Osteoblast (primary cell): ENCODE data around the gene LYPLAL1. TPM values are rescaled to one million over a fixed set of nuclear protein-coding genes. Genes with fewer than 3 reads are reported as not detected.
A peak's percentile ranks its signal among the peaks of the same experiment; 100 is the strongest.

Source experiments
- DNase-seq: peaks from one replicate; pipeline ENCODE4 v3.0.0; 2011; ENCODE audit warnings: low spot score, mixed read lengths; ENCODE audit not compliant: insufficient read length; ENCODE audit errors: missing footprints
- H2AFZ ChIP-seq: 2 replicates; pipeline ENCODE4 v1.6.0; 2011; ENCODE audit warnings: mild to moderate bottlenecking, low read length
- H3K27ac ChIP-seq: 2 replicates; pipeline ENCODE4 v1.5.1; 2011; ENCODE audit warnings: mild to moderate bottlenecking, low read depth, low read length, moderate library complexity
- H3K27me3 ChIP-seq: 2 replicates; pipeline ENCODE4 v1.6.0; 2012; ENCODE audit warnings: mild to moderate bottlenecking, control low read depth, inconsistent platforms, low read length, moderate library complexity; ENCODE audit not compliant: insufficient read depth
- H3K36me3 ChIP-seq: 2 replicates; pipeline ENCODE4 v1.5.1; 2011; ENCODE audit warnings: mild to moderate bottlenecking, low read length, control low read depth, moderate library complexity; ENCODE audit not compliant: insufficient read depth
- H3K4me1 ChIP-seq: 2 replicates; pipeline ENCODE4 v1.5.1; 2011; ENCODE audit warnings: mild to moderate bottlenecking, low read length, control low read depth, moderate library complexity; ENCODE audit not compliant: insufficient read depth
- H3K4me2 ChIP-seq: 2 replicates; pipeline ENCODE4 v1.6.0; 2011; ENCODE audit warnings: mild to moderate bottlenecking, low read length; ENCODE audit not compliant: insufficient read depth
- H3K4me3 ChIP-seq: fragments of 200-600 bp; sonication (generic); 3 replicates; pipeline ENCODE4 v1.5.1; 2012; ENCODE audit warnings: mild to moderate bottlenecking, low read length, inconsistent platforms; ENCODE audit not compliant: insufficient read depth
- H3K79me2 ChIP-seq: 2 replicates; pipeline ENCODE4 v1.6.0; 2012; ENCODE audit warnings: mild to moderate bottlenecking, low read length, control low read depth, inconsistent platforms; ENCODE audit not compliant: insufficient read depth
- H3K9me3 ChIP-seq: 2 replicates; pipeline ENCODE4 v1.5.1; 2011; ENCODE audit warnings: low read depth, low read length, control low read depth
- H4K20me1 ChIP-seq: 2 replicates; pipeline ENCODE4 v1.6.0; 2012; ENCODE audit warnings: mild to moderate bottlenecking, low read length, control low read depth; ENCODE audit not compliant: insufficient read depth
- total RNA-seq: library from RNA; depleted of rRNA; stranded (reverse); fragments of >200 nt; gene quantifications from 2 replicates; pipeline ENCODE4 v1.2.3, GENCODE V29; 2012
- TF ChIP-seq, protein P1 (sequence below): IDR thresholded peaks from 2 replicates; pipeline ENCODE4 v1.5.1; 2011; ENCODE audit warnings: mild to moderate bottlenecking, low read depth, low read length, moderate library complexity; ENCODE audit errors: extremely low read depth

Gene LYPLAL1
- 33.7 and 43.6 TPM in 2 replicates for total RNA-seq

DNA sequence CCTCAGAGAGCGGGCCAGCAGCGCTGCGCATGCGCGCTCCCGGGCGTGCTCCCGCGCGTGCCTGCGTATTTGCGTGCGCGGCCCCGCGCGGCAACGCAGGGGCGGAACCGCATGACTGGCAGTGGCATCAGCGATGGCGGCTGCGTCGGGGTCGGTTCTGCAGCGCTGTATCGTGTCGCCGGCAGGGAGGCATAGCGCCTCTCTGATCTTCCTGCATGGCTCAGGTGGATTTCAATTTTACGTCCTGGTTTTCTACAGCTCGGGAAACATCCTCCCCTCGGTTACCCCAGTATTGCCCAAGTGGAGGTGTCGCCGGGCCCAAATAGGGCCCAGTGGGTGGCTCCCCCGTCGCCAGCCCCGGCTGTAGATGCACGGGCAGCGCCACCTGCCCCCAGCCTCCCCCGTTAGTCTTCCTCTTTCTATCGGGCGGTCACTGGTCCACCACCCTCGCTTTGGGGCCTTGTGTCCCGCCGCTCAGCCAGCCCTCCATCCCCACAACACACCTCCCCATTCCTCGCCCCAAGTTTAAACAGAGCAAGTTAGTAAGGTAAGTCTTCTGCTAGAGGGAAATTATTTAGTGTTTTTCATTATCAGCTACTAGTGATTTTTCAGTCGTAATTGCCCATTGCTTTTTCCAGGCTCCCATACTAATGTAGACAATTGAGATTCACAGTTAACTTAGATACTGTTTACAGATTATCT is at the start of gene LYPLAL1:
Gene LYPLAL1, plus strand, starts transcription at position 121 of the 702 bp plus-strand sequence. Its CDS starts 13 bp downstream, at position 134.
- peak; percentile 93 for DNase-seq
- Histone ChIP-seq H2AFZ (peak within 1 kb of the TSS; percentile 91), H3K27me3 (no peaks in the 10 kb centered on the region), H3K4me1 (peaks cover 15% of the 10 kb centered on the region), H3K4me2 (peak within 1 kb of the TSS; percentile 95), H3K9me3 (no peaks in the 10 kb centered on the region), H3K79me2 (peaks cover 45% of the 10 kb centered on the region), H4K20me1 (no peaks in the 10 kb centered on the region), H3K27ac (peak within 1 kb of the TSS; percentile 91), H3K4me3 (peak within 1 kb of the TSS; percentile 87), H3K36me3 (no peaks in the 10 kb centered on the region)
- TF ChIP-seq, protein P1, sequence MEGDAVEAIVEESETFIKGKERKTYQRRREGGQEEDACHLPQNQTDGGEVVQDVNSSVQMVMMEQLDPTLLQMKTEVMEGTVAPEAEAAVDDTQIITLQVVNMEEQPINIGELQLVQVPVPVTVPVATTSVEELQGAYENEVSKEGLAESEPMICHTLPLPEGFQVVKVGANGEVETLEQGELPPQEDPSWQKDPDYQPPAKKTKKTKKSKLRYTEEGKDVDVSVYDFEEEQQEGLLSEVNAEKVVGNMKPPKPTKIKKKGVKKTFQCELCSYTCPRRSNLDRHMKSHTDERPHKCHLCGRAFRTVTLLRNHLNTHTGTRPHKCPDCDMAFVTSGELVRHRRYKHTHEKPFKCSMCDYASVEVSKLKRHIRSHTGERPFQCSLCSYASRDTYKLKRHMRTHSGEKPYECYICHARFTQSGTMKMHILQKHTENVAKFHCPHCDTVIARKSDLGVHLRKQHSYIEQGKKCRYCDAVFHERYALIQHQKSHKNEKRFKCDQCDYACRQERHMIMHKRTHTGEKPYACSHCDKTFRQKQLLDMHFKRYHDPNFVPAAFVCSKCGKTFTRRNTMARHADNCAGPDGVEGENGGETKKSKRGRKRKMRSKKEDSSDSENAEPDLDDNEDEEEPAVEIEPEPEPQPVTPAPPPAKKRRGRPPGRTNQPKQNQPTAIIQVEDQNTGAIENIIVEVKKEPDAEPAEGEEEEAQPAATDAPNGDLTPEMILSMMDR = no peak

DNA sequence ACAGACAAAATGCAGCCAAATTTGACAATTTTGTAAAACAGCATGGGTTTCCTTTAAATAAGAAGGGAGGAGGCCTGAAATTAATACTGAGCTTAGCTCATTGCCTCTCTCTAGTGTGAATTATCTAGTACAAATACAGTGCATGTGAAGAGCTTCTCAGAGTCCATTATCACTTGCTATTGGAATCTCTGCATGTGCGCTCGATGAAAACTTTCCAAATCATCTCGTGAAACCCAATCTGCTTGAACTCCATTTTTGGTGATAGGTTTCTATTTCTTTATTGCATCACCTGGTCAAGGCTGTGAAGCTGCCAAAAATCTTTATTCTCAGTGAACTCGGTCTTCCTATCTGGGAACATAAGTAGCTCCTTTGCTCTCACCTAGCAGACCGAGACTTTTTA is 49.5 kb upstream of the LYPLAL1 start:
- no peak for DNase-seq
- no peak overlapping the region for H3K4me3 ChIP-seq
- no peaks in the 10 kb centered on the region for H3K36me3 ChIP-seq
- H3K27me3 ChIP-seq = no peaks in the 10 kb centered on the region
- peaks cover 30% of the 10 kb centered on the region for H3K4me1 ChIP-seq
- TF ChIP-seq, protein P1 = no peak
- no peaks in the 10 kb centered on the region for H4K20me1 ChIP-seq
- H2AFZ ChIP-seq = no peak overlapping the region
- H3K4me2 ChIP-seq = no peak overlapping the region
- no peaks in the 10 kb centered on the region for H3K79me2 ChIP-seq
- no peak overlapping the region for H3K27ac ChIP-seq
- H3K9me3 ChIP-seq = no peaks in the 10 kb centered on the region

DNA sequence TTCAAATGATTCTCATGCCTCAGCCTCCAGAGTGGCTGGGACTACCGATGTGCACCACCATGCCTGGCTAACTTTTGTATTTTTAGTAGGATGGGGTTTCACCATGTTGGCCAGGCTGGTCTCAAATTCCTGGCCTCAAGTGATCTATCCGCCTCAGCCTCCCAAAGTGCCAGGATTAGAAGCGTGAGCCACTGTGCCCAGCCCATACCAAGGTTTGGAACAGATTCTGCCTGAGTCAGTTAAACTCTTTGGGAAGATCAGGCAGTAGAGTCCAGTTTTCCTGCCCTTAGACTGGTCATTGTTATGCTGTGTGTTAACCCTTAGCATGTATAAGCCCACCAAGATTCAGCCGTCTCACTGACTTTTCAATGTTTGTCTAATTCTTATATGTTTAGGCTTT is 48.3 kb upstream of the LYPLAL1 start:
- H3K4me2 ChIP-seq = no peak overlapping the region
- H3K79me2 ChIP-seq = no peaks in the 10 kb centered on the region
- no peak for DNase-seq
- no peaks in the 10 kb centered on the region for H3K36me3 ChIP-seq
- H3K4me3 ChIP-seq = no peak overlapping the region
- TF ChIP-seq, protein P1 = no peak
- H3K27me3 ChIP-seq = no peaks in the 10 kb centered on the region
- no peaks in the 10 kb centered on the region for H4K20me1 ChIP-seq
- no peaks in the 10 kb centered on the region for H3K9me3 ChIP-seq
- no peak overlapping the region for H2AFZ ChIP-seq
- no peak overlapping the region for H3K27ac ChIP-seq
- H3K4me1 ChIP-seq = peaks cover 29% of the 10 kb centered on the region

DNA sequence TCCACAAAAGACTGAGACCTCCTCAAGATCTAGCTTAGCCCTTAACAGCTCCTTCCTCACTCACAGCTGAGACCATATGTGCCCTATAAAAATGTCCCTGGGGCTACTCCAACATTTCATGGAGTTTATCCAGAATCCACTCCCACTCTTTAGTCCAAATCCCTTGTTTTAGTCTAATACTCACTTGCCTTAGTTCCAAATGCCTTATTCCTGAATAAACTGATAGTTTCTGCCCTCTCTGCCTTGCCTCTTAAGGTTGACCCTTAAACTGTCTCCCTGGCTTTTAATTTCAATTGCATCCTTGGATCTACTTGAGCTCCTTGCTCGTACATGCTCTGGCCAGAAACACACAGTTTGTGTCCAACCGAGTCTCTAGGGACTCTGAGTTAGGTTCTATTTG is 47.3 kb upstream of the LYPLAL1 start:
- Histone ChIP-seq H3K4me1 (peaks cover 19% of the 10 kb centered on the region), H2AFZ (no peak overlapping the region)

More for the DNA sequence above, 47.3 kb upstream of the LYPLAL1 start:
- DNase-seq = no peak
- no peaks in the 10 kb centered on the region for H4K20me1 ChIP-seq
- no peak overlapping the region for H3K4me2 ChIP-seq
- H3K36me3 ChIP-seq = no peaks in the 10 kb centered on the region
- TF ChIP-seq, protein P1 = no peak
- H3K4me3 ChIP-seq = no peak overlapping the region
- no peaks in the 10 kb centered on the region for H3K9me3 ChIP-seq
- H3K27ac ChIP-seq = no peak overlapping the region
- no peaks in the 10 kb centered on the region for H3K79me2 ChIP-seq
- H3K27me3 ChIP-seq = no peaks in the 10 kb centered on the region
